ENCODE data around the gene CRY1.

The CRY1 gene

DNA sequence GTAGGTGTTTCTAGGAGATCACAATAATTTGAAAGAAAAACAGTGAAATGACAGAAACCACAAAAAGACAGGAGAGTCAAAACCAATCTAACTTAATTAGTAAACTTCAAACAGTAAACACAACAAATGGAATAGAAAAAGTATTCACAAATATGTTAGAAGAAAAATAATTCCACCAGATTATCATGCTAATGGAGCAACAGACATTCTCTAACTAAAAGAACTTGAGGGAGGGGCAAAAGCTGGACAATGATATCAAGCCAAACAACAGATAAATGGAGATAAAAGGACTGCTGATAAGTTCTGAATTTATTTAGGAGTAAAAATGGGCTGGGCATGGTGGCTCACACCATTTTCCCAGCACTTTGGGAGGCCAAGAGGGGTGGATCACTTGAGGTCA, 28.7 kb downstream of the CRY1 start:
- no peaks in the 10 kb centered on the region for H3K4me1 ChIP-seq (ENCODE audit: insufficient read depth, low read length)
- H3K9me3 ChIP-seq (ENCODE audit: control insufficient read depth, insufficient read depth, low read length): no peaks in the 10 kb centered on the region
- H3K9ac ChIP-seq (ENCODE audit: low read depth, low read length): no peak overlapping the region
- no peaks in the 10 kb centered on the region for H3K36me3 ChIP-seq (ENCODE audit: insufficient read depth, low read length)

DNA sequence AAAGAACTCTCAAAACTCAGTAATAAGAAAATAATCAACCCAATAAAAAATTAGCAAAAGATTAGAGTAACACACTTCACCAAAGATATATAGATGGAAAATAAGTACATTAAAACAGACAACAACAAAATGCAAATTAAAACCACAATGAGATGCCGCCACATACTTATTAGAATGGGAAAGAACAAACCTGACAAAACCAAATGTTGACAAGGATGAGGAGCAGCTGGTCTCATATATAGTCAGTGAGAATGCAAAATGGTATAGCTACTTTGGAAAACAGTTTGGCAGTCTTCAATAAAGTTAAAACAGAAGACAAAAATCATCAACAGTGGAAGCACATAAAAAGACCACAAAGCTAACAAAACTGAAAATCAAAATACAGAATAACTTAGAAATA, 29.1 kb downstream of the CRY1 start:
- Histone ChIP-seq H3K9ac (ENCODE audit: low read depth, low read length) (no peak overlapping the region), H3K36me3 (ENCODE audit: insufficient read depth, low read length) (no peaks in the 10 kb centered on the region)

DNA sequence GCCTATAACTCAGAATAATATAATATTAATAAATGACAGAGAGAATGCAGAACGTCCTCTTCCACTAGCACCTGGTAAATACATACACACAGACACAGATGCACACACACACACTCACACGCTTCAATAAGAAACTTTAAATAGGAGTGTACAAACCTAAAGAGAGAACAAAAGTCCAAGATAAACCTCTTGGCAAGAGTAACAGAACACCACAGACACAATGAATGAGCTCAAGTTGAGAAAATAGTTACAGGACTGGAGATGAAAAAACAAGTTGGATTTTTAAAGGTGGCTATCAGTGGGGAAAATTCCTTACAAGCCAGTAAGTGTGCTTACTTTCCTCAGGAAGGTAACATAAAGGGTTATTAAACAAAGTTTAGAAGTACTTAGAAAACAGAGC, 35.2 kb downstream of the CRY1 start:
- Histone ChIP-seq H3K36me3 (ENCODE audit: insufficient read depth, low read length) (no peaks in the 10 kb centered on the region), H3K9ac (ENCODE audit: low read depth, low read length) (no peak overlapping the region), H3K9me3 (ENCODE audit: control insufficient read depth, insufficient read depth, low read length) (no peaks in the 10 kb centered on the region), H3K4me1 (ENCODE audit: insufficient read depth, low read length) (no peaks in the 10 kb centered on the region)

More for the DNA sequence above, 29.1 kb downstream of the CRY1 start:
- H3K4me1 ChIP-seq (ENCODE audit: insufficient read depth, low read length): no peaks in the 10 kb centered on the region
- no peaks in the 10 kb centered on the region for H3K9me3 ChIP-seq (ENCODE audit: control insufficient read depth, insufficient read depth, low read length)

DNA sequence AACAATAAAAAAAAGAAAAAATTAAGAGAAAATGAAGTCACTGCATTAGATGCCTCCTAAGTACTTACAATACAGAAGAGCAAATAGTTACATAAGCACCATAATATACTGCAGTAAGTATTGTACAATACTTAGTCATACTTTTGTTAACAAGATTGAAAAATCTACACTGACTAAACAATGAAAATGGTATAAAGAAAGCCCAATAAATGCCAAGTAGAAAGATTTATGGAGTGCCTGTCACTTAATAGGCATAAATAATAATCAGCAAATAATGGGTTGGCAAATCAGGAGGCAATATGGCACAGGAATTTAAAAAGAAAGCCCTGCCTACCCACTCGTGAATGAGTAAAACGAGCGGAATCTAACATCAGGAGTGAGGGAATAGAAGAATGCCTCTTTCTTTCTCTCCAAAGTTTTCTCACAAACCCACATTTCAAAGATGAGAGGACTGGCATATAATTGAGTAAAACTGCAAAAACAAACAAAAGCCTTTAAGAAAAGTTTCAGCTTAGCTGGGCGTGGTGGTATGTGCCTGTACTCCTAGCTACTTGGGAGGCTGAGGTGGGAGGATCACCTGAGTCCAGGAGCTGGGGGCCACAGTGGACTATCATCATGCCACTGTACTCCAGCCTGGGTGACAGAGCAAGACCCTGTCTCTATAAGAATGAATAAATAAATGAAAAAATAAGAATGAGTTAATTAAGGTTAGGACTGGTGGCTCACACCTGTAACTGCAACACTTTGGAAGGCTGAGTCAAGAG, 36.1 kb downstream of the CRY1 start:
- Histone ChIP-seq H3K4me1 (ENCODE audit: insufficient read depth, low read length) (no peaks in the 10 kb centered on the region), H3K9me3 (ENCODE audit: control insufficient read depth, insufficient read depth, low read length) (no peaks in the 10 kb centered on the region), H3K9ac (ENCODE audit: low read depth, low read length) (no peak overlapping the region), H3K36me3 (ENCODE audit: insufficient read depth, low read length) (no peaks in the 10 kb centered on the region)

DNA sequence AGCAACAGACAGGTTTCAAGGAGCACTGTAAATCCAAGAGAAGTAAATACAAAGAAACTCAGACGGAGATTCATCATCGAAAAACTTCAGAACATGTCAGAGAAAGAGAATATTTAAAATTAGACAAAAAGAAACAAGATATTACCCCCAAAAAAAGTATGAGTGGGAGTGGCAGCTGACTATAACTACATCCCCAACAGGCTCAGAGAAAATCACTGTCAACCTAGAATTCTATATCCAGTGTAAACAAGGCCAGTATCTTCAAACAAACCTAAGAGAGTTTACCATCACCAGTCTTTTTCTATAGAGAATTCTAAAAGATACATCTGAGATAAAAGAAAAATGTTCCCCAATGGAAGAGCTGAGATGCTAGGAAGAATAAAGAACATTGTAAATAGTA, 39.6 kb downstream of the CRY1 start:
- Histone ChIP-seq H3K9ac (ENCODE audit: low read depth, low read length) (no peak overlapping the region), H3K4me1 (ENCODE audit: insufficient read depth, low read length) (no peaks in the 10 kb centered on the region), H3K36me3 (ENCODE audit: insufficient read depth, low read length) (peaks cover 2% of the 10 kb centered on the region), H3K9me3 (ENCODE audit: control insufficient read depth, insufficient read depth, low read length) (no peaks in the 10 kb centered on the region)

DNA sequence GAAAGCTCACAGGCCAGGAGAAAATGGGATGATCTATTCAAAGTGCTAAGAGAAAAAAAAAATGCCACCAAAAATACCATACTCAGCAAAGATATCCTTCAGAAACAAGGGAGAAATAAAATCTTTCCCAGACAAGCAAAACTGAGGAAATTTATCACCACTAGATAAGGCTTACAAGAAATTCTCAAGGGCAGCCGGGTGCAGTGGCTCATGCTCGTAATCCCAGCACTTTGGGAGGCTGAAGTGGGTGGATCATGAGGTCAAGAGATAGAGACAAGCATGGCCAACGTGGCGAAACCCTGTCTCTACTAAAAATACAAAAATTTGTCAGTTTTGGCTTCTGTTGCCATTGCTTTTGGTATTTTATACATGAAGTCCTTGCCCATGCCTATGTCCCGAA, 48.2 kb downstream of the CRY1 start:
- H3K9me3 ChIP-seq (ENCODE audit: control insufficient read depth, insufficient read depth, low read length): 0 out of 2 replicates have a peak, but pooled peaks cover 2% of the 10 kb centered on the region
- H3K4me1 ChIP-seq (ENCODE audit: insufficient read depth, low read length): no peaks in the 10 kb centered on the region
- H3K9ac ChIP-seq (ENCODE audit: low read depth, low read length): no peak overlapping the region
- peaks cover 2% of the 10 kb centered on the region; the same call in 1 of the 2 replicates for H3K36me3 ChIP-seq (ENCODE audit: insufficient read depth, low read length)

DNA sequence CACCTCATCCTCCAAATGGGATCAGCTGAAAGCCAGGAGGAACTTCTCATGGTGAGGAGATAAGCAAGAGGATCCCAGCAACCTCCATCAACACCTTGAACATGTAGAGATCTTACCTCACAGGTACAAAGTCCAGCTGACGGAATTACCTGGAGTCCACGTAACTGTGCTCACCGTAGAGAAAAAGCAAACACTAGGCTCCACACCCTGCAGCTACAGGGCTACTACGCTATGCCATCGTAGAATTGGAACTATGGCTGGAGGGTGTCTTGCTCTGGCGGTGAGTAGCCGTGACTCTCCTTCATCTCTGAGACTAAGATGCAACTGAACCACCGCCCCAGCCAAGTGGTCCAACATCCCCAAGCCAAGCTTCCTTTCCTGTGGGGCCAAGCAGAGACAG, 50.5 kb downstream of the CRY1 start:
- Histone ChIP-seq H3K9me3 (ENCODE audit: control insufficient read depth, insufficient read depth, low read length) (0 out of 2 replicates have a peak, but pooled peaks cover 2% of the 10 kb centered on the region), H3K9ac (ENCODE audit: low read depth, low read length) (no peak overlapping the region), H3K4me1 (ENCODE audit: insufficient read depth, low read length) (no peaks in the 10 kb centered on the region), H3K36me3 (ENCODE audit: insufficient read depth, low read length) (no peaks in the 10 kb centered on the region; the same call in 1 of the 2 replicates)

DNA sequence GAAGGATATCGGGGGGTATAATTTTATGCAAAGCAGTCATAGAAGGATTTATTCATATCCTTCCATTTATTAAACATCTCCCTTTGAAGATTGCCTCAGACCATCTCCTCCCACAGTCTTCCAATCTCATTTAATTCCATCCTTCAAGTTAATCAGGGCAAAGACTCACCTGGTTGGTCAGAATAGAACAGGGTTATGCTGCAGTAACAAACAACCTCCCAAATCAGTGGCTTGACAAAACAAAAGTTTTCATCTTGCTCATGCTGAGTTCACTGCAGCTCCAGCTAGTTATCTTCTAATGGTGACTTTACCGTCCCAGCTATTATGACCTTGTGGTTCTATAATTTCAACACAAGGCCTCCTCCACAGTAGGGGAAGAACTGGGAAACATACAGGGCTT, 57.6 kb downstream of the CRY1 start:
- Histone ChIP-seq H3K4me1 (ENCODE audit: insufficient read depth, low read length) (no peaks in the 10 kb centered on the region), H3K36me3 (ENCODE audit: insufficient read depth, low read length) (no peaks in the 10 kb centered on the region; the same call in 1 of the 2 replicates), H3K9me3 (ENCODE audit: control insufficient read depth, insufficient read depth, low read length) (no peaks in the 10 kb centered on the region), H3K9ac (ENCODE audit: low read depth, low read length) (no peak overlapping the region)

DNA sequence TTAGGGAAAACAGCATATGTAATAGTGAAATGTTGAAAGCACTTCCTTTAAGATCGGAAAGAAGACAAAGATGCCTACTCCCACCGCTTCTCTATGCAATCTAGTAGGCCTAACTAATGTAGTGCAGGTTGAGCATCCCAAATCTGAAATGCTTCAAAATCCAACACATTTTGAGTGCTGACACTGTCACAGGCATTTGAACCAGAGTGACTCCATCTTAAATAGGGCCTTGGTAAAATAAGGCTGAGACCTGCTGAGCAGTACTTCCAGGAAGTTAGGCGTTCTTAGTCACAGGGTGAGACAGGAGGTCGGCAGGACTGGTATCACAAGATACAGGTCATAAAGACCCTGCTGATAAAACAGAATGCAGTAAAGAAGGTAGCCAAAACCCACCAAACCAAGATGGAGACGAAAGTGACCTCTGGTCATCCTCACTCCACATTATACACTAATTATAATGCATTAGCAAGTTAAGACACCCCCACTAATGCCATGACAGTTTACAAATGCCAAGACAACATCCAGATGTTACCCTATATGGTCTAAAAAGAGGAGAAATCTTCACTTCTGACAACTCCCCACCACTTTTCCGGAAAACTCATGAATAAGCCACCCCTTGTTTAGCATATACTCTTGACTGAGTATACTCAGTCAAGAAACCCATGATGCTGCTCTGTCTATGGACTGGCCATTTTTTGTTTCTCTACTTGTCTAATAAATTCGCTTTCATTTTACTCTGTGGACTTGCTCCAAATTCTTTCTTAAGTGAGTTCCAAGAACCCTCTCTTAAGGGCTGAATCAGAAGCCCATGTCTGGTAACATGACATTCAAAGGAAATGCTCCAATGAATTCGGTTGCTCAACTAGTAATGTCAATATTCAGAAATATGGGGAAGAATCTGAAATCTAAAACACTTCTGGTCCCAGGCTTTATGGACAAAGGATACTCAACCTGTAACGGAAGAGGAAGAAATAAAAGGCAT, 59.3 kb downstream of the CRY1 start:
- H3K36me3 ChIP-seq (ENCODE audit: insufficient read depth, low read length): no peaks in the 10 kb centered on the region; the same call in 1 of the 2 replicates

DNA sequence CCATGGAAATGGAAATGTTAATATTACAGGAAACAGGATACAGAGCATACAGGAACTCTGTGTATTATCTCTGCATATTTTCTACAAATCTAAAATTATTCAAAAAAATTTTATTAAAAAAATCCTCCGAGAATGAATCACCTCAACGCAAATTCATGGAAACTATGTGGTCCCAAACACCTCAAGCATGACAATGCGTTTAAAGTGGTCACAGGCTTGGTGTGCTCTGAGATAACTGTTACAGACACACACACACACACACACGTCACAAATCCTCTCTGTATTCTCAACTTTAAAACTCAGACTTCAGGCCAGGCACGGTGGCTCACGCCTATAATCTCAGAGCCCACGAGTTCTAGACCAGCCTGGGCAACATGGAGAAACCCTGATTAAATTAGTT, 61.1 kb downstream of the CRY1 start:
- no peak overlapping the region for H3K9ac ChIP-seq (ENCODE audit: low read depth, low read length)

More for the DNA sequence above, 59.3 kb downstream of the CRY1 start:
- Histone ChIP-seq H3K9me3 (ENCODE audit: control insufficient read depth, insufficient read depth, low read length) (no peaks in the 10 kb centered on the region), H3K4me1 (ENCODE audit: insufficient read depth, low read length) (no peaks in the 10 kb centered on the region), H3K9ac (ENCODE audit: low read depth, low read length) (no peak overlapping the region)

DNA sequence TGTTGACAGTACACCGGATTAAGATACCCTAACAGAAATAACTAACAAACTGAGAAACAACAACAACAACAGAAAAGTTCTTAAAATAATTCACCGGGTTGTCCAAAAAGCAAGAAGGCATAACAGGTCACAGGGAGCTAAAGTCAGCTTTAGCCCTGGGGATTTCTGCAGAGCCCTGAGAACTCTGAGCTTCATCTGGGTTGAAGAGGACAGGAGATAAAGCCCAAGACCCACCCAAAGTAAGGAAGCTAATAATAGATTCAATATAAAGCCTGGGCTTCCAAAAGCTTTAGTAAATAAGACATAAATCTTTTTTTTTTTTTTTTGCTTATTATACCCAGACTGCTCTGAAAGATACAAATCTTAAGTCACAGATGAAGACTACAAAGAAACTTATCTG, 62.3 kb downstream of the CRY1 start:
- H3K9ac ChIP-seq (ENCODE audit: low read depth, low read length): no peak overlapping the region
- no peaks in the 10 kb centered on the region for H3K4me1 ChIP-seq (ENCODE audit: insufficient read depth, low read length)
- H3K36me3 ChIP-seq (ENCODE audit: insufficient read depth, low read length): no peaks in the 10 kb centered on the region
- H3K9me3 ChIP-seq (ENCODE audit: control insufficient read depth, insufficient read depth, low read length): no peaks in the 10 kb centered on the region

More for the DNA sequence above, 61.1 kb downstream of the CRY1 start:
- Histone ChIP-seq H3K9me3 (ENCODE audit: control insufficient read depth, insufficient read depth, low read length) (no peaks in the 10 kb centered on the region), H3K4me1 (ENCODE audit: insufficient read depth, low read length) (no peaks in the 10 kb centered on the region), H3K36me3 (ENCODE audit: insufficient read depth, low read length) (no peaks in the 10 kb centered on the region)

DNA sequence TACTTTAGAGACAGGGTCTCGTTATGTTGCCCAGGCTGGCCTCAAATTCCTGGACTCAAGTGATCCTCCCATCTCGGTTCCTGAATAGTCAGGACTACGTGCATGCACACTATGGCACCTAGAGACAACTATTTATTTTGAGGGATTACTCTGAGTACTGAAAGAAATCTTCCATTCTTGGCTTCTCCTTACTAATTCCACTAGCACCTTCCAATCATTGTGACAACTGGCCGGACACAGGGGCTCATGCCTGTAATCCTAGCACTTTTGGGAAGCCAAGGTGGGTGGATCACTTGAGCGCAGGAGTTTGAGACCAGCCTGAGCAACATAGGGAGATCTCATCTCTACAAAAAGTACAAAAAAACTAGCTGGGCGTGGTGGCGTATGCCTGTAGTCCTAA, 64.3 kb downstream of the CRY1 start:
- no peaks in the 10 kb centered on the region for H3K36me3 ChIP-seq (ENCODE audit: insufficient read depth, low read length)
- no peaks in the 10 kb centered on the region for H3K4me1 ChIP-seq (ENCODE audit: insufficient read depth, low read length)
- H3K9me3 ChIP-seq (ENCODE audit: control insufficient read depth, insufficient read depth, low read length): no peaks in the 10 kb centered on the region
- H3K9ac ChIP-seq (ENCODE audit: low read depth, low read length): no peak overlapping the region

DNA sequence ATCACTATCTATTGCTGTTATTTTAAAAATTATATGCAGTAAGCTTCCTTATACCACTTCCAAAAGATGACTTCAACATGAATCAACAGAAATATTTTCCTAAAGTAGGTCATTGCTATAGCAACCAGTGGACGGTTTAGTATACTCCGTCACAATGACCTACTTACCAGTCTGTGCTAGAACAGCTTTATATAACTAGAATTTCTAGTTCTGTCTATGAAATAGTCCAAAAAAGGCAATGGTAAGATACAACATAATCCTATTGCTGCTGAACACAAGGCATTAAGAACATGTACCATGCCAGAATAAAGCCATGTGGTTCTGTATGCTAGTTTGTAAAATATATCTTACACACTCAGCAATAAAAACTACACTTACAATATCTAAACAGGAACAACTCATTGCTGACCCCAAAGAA, 65.7 kb downstream of the CRY1 start:
- Histone ChIP-seq H3K4me1 (ENCODE audit: insufficient read depth, low read length) (no peaks in the 10 kb centered on the region), H3K9me3 (ENCODE audit: control insufficient read depth, insufficient read depth, low read length) (no peaks in the 10 kb centered on the region), H3K9ac (ENCODE audit: low read depth, low read length) (no peak overlapping the region), H3K36me3 (ENCODE audit: insufficient read depth, low read length) (no peaks in the 10 kb centered on the region)

DNA sequence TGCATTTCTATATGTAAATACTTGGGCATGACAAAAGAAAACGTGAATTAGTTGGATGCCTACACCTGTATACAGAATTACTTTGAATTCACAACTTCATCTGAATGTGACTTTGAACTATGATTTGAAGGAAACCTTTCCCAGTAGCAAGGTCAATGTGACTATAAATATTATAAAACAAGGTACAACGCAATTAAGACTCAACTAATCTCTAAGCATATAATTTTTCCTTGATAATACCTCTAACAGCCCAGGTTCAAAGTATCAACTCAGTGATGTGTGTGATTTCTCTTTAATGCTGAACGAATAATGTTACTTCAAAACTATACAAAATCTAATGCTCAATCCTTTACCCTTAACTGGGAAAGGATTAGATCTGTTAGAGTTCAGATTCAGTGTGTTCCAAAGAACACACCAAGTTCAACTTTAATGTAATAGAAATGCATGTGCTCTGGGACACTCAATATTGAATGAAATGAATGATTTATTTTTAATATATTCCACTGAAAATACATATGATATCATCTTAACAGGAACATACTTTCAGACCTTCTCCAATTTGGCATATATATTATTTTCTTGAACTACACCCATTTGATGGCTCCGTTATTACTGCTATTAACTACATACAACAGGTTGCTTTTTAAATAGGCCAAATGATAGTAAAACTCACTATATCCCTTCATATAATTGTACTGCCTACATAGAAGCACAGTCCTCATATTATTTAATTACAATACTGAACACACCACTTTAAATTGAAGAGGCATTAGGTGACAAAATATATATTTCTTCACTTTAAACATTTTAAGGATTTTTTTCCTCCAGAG, 66.3 kb downstream of the CRY1 start:
- Histone ChIP-seq H3K36me3 (ENCODE audit: insufficient read depth, low read length) (no peaks in the 10 kb centered on the region), H3K9me3 (ENCODE audit: control insufficient read depth, insufficient read depth, low read length) (no peaks in the 10 kb centered on the region), H3K4me1 (ENCODE audit: insufficient read depth, low read length) (no peaks in the 10 kb centered on the region), H3K9ac (ENCODE audit: low read depth, low read length) (no peak overlapping the region)
